Ovary (tissue), 3 donors: ENCODE measurements around the gene SLC37A1.

Experiments used
- CTCF ChIP-seq, 3 donors: fragments of 450-650 bp in 2 of 3; fragments of 200-600 bp in 1 of 3; IDR thresholded peaks; one replicate each; pipeline versions ENCODE4 v1.5.1 to v1.8.0; 2016 to 2022; ENCODE audit warnings: antibody characterized with exemption in 3 of 3, mild to moderate bottlenecking in 1 of 3
- POLR2A ChIP-seq: fragments of 450-650 bp; IDR thresholded peaks from one replicate; pipeline ENCODE4 v1.6.1; 2017; ENCODE audit warnings: antibody characterized with exemption, mild to moderate bottlenecking, moderate library complexity
- donor health status: DM: no; HTN: no; CAD: no.

GRCh38 chr21:42540396-42540795 lies 26.7 kb downstream of the SLC37A1 start:
- no peak for TF ChIP-seq CTCF (IDR thresholded peaks at IDR 0.05)
- TF ChIP-seq POLR2A, result no peak
